Hepatocyte (in vitro differentiated cells): ENCODE results near the gene HLA-B.

Experiments
- EZH2 ChIP-seq: fragments of 200-600 bp; sonication (generic); IDR thresholded peaks from 2 replicates; pipeline ENCODE4 v1.6.1; 2016; ENCODE audit warnings: antibody characterized with exemption, mild to moderate bottlenecking, borderline replicate concordance
- EZH2phosphoT487 ChIP-seq: fragments of 200-600 bp; sonication (generic); IDR thresholded peaks from one replicate; pipeline ENCODE4 v1.6.1; 2018; ENCODE audit warnings: antibody characterized with exemption, mild to moderate bottlenecking, low read depth, moderate library complexity; ENCODE audit not compliant: unreplicated experiment, severe bottlenecking
- TF ChIP-seq, protein P1 (sequence below): fragments of 200-600 bp; sonication (generic); IDR thresholded peaks from 2 replicates; pipeline ENCODE4 v1.5.1; 2016; ENCODE audit warnings: antibody characterized with exemption, mild to moderate bottlenecking; ENCODE audit not compliant: poor library complexity

DNA sequence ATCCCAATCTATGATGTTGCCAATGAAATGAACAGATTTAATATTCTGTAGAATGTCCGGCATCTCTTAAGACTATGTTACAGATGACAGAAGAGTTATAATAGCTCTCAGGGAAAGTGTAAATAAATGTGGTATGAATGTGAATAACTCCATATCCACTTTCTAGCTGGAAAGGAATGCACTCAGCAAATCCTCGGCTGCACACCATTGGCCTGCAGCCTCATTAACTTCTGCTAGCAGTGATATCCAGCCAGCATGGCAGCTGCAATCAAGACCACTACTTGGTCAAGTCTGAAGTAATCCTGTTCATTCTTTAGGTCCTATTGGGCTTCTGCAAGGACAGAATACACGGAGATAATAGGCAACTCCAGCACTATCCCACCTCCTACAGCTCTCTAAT lies 29.1 kb upstream of the HLA-B start:
- TF ChIP-seq, protein P1, sequence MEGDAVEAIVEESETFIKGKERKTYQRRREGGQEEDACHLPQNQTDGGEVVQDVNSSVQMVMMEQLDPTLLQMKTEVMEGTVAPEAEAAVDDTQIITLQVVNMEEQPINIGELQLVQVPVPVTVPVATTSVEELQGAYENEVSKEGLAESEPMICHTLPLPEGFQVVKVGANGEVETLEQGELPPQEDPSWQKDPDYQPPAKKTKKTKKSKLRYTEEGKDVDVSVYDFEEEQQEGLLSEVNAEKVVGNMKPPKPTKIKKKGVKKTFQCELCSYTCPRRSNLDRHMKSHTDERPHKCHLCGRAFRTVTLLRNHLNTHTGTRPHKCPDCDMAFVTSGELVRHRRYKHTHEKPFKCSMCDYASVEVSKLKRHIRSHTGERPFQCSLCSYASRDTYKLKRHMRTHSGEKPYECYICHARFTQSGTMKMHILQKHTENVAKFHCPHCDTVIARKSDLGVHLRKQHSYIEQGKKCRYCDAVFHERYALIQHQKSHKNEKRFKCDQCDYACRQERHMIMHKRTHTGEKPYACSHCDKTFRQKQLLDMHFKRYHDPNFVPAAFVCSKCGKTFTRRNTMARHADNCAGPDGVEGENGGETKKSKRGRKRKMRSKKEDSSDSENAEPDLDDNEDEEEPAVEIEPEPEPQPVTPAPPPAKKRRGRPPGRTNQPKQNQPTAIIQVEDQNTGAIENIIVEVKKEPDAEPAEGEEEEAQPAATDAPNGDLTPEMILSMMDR: no peak
- TF ChIP-seq EZH2: no peak
- no peak for TF ChIP-seq EZH2phosphoT487
